ENCODE measurements around the gene NKAP. TPM values are rescaled to one million over a fixed set of nuclear protein-coding genes. Genes with fewer than 3 reads are reported as not detected.
"Not testable (repeated sequence)": the region's sequence is repeated elsewhere in the genome, so short reads cannot be mapped to it uniquely, and the experiment has no call there.

Gene NKAP
- 4.2 and 4.8 TPM in 2 replicates for total RNA-seq (2014; rRNA removed)
- 3.0 TPM for polyA plus RNA-seq (2012)

DNA sequence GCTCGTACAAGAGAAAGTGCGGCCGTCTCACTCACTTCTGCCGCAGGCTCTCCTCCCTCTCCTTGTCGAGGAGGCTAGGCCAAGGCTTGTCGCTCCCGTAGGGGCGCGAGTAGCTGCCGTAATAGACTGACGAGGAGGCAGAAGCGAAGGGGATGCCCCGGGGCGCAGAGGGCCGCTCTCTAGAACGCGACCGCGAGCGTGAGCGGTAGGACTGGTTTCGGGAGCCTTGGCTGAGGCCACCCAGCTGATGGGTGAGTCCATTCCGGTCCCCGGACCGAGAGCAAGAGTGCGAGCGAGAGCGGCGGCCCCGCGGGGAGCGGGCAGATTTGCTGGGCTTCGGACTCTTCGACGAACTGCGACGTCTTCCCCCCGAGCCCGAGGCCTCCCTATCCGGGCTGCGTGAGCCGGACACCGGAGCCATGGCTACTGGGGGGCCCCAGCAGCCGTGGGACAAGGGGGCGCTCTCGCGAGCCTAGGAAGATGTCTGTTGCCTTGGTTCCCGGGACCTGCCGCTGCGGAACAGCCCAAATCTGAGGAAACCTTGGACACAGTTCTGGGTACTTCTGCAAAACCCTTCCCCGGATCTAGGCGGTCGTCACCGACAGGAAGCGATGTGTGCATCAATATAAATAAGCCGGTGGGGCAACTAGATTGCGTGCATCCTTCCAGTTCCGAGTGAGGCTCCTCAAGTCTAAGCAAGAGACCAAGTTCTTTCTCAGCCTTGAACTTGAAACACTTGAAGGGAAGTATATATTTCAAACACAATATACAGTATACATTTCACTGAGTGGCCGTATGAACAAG is at the start of gene NKAP:
TSS of gene NKAP (minus strand) at position 567 of the 804 bp plus-strand sequence. CDS start at position 421, 146 bp downstream.
- DNase-seq (ENCODE audit: low read depth), result peak; percentile 90

DNA sequence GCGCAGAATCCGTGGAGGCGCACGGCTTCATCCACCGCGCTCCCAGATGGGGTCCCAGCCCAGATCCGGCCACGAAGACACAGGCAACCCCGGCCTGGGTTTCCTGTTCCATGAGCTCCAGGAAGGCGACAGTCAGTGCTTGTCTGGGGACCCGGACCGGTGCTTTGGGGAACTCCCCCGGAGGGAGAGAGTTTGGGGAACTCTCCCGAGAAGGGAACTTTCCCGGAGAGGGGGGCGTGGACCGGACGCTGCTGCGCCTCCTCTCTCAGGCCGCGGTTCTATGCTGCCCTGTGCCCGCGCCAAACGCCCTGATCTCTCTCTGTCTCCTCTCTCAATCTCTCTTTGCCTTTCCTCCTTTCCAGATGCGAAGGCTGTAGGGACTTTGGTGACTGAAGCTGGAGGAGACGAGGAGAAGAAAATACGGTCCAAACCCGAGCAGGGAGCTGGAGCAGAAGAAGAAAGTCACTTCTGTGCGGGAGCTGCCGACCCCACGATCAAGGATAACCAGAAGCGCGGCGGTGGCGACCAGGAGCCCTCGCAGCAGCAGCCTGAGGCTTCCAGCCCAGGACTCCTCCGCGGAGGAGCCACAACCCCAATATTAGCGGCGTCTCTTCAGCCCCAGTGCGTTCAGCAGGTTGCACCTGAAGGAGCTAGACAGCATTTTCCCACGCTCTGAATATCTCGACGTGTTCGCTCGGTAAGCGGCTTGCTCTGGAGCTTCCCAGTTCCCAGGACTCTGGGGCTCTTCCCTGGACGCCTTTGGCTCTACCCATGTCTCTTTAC is 47.6 kb upstream of the NKAP start:
- no peak for DNase-seq (ENCODE audit: low read depth)

DNA sequence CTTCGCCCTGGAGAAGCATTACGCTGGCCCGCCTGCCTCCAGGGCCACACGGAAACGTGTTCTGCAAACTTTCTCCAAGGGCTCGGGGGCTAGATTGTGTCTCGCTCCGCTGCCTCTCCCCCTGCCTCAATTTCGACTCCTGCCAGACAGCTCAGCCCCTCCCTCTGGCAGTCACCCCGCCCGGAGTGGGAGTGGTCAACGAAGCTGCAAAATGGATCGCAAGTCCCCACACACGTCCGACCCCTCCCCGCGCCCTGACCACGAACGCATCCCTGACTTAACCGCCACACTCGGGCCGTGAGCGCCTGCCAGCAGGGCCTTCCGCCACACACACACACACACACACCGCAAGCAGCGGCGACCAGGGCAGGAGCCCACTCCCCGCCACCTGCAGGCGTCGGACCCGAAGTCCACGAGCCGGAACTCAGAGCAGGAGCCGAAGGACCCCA is 47.0 kb upstream of the NKAP start:
- no peak for DNase-seq (ENCODE audit: low read depth)

DNA sequence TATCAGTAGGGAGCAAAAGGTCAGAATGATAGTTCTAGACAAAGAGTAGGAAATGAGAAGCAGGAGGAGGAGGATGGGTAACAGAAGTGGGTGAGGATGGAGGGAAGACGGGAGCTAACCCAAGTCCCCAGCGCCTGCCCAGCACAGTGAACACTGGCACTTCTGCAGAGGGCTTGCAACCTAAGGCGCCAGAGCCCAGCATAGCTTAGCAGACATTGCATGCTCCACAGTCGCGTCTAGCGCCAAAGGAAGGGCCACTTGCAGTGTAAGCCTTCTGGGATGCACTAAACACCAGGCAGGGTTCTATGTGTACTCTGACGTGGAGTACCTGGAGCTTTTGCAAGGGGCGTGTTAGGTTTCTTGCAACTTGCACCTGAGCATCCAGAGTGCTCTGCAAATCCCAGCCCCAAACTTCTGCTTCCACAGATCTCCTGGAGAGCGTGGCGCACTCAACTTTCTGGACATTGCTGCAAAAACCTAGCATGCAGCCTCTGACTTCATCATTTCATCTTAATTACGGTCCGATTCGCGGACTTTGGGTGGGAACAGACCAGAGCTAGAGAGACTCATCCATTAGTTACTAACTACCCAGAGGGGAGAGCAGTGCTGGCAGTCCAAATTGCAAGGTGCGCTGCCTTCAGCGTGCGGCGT is 46.5 kb upstream of the NKAP start:
- no peak for DNase-seq (ENCODE audit: low read depth)

DNA sequence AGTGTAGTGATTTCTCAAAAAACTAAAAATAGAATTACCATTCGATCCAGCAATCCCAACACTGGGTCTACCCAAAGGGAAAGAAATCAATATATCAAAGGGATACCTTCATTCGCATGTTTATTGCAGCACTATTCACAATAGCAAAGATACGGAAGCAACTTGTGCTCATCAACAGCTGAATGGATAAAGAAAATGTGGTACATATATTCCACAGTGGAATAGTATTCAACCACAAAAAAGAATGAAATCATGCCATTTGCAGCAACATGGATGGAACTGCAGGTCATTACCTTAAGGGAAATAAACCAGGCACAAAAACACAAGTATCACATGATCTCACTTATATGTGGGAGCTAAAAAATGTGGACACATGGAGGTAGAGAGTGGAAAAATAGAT is 42.7 kb upstream of the NKAP start:
- DNase-seq (ENCODE audit: low read depth), result no peak

DNA sequence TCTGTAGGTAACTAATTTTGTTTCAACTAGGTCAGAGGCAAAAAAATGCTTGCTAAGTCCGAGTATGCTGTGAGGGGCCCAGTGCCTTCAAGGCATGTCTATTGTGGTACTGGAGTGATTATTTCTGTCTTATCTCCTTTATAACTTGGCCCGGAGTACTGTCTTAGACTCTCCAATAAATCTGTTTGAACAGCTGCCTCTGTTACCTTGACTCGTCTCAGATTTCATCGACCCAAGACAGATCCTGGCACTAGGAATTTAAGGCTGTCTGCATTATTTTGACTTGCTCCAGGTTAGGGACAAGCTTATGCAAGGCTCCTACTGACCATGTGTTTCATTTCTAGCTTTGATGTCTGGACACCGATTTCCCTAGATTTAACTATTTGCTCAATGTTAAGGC is 41.1 kb upstream of the NKAP start:
- DNase-seq (ENCODE audit: low read depth), result no peak

DNA sequence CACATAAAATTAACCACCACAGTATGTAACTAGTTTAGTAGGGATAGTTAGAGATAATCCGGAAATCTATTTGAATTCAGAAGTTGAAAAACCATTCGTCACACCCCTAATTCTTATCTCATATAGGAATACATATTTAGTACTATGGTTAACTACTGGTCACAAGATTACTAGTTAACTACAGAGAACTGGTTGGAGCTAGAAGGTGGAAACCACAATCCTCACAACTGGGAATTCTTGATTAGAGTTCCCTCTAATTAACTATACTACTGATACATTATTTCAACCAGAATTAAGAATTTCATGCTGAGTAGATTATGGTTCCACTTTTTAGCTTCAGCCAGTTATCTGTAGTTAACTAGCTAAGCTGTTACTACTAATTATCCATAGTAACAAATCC is 39.9 kb upstream of the NKAP start:
- DNase-seq (ENCODE audit: low read depth), result no peak

DNA sequence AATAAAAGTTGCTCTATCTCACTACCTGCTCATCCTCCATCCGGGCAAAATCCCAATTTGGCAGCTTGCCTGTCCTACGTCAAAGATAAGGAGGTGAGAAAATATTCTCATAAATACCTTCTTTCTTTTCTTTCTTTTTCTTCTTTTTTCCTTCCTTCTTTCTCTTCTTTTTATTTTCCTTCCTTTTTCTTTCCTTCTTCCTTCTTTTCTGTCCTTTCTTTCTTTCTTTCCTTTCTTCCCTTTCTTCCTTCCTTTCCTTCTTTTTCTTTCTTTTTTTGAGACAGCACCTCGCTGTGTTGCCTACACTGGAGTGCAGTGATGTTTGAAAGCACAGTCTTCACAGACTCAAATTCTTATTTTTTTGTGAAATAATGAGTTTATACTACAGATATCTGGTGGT is 38.6 kb upstream of the NKAP start:
- DNase-seq (ENCODE audit: low read depth), result no peak

DNA sequence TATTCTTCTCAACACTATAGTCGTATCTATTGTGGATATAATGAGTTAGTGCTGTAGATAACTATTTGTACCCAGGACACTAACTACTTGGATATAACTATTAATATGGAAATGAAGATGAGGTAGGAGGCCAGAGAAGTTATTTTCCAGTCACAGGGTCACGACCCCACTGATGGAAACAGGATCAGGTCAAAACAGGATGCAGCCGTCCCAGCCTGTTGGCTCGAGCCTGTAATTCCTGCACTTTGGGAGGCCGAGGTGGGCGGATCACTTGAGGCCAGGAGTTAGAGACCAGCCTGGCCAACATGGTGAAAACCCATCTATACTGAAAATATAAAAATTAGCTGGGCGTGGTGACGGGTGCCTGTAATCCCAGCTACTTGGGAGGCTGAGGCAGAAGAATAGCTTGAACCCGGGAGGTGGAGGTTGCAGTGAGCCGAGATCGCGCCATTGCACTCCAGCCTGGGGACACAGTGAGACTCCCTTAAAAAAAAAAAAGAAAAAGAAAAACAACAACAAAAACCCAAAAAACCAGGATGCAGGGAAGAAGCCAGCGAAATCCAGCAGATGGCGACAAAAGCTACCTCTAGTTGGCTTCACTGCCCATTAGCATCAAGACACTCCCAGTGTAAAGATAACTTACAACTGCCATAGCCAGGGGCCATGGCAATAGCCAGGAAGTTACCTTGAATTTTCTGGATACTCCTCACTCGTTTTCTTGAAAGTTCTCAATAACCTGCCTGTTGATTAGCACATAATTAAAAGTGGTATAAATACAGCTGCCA is 37.9 kb upstream of the NKAP start:
- DNase-seq (ENCODE audit: low read depth), result peak; percentile 24

DNA sequence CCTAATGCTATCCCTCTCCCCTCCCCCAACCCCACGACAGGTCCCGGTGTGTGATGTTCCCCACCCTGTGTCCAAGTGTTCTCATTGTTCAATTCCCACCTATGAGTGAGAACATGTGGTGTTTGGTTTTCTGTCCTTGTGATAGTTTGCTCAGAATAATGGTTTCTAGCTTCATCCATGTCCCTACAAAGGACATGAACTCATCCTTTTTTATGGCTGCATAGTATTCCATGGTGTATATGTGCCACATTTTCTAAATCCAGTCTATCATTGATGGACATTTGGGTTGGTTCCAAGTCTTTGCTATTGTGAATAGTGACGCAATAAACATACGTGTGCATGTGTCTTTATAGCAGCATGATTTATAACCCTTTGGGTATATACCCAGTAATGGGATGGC is 33.6 kb upstream of the NKAP start:
- not testable (repeated sequence) for DNase-seq (ENCODE audit: low read depth)

DNA sequence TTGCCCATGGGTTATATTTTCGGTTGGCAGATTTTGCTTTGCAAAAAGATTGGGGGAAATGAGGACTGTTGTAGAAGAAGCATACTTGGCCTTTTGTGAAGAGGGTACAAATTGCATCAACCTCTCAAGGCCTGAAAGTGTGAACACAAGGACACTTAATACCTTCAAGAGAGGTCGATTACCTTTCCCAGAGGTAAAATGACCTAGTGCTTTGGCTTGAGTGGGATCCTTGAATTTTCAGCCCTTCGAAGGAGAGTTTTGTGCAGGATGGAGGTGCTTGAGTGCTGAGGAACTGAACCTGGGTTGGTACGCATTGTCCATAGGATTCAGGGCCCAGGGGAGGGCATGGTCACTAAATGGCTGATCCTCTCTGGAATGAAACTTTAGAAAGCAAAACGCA is 27.6 kb upstream of the NKAP start:
- DNase-seq (ENCODE audit: low read depth), result no peak

DNA sequence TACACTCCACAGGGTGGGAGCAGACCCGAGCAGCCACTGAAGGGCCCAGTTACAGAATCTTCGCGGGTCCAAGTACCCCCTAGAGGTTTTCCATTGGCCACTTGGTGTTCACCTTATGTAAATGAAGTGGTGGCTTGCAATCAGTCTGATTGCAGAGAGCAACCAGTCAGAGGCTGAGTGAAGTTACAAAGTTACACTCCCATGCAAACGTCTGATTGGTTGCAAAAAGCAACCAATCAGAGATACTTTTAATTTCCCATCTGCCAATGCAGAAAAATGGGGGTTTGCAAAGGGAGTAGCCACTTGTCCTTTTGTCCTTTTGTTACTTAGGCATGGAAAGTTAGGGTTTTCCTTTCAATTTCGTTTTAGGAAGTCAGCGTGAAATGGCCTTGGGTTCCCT is 27.0 kb upstream of the NKAP start:
- peak; percentile 1 for DNase-seq (ENCODE audit: low read depth)

DNA sequence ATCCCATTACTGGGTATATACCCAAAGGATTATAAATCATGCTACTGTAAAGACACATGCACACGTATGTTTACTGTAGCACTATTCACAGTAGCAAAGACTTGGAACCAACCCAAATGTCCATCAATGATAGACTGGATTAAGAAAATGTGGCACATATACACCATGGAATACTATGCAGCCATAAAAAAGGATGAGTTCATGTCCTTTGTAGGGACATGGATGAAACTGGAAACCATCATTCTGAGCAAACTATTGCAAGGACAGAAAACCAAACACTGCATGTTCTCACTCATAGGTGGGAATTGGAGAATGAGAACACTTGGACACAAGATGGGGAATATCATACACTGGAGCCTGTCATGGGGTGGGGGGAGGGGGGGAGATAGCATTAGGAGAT is 23.3 kb upstream of the NKAP start:
- not testable (repeated sequence) for DNase-seq (ENCODE audit: low read depth)

DNA sequence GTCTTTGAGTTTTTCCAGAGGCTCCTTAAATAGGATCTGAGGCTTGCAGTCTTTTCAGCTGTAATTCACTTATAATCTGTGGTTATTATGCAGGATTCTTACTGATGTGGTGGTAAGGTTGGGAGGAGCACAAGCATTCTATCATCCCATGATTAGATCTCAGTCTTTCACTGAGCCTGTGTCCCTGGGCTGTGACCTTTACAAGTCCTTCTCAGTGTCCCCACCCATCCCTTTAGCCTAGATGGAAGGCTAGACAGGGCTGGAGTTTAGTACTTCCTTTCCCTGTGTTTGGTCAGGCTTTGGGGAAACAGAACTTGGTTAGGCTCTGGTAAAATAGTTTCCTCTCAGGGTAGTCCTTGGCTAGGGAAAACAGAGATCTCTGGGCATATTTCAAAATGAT is 17.1 kb upstream of the NKAP start:
- DNase-seq (ENCODE audit: low read depth), result no peak

DNA sequence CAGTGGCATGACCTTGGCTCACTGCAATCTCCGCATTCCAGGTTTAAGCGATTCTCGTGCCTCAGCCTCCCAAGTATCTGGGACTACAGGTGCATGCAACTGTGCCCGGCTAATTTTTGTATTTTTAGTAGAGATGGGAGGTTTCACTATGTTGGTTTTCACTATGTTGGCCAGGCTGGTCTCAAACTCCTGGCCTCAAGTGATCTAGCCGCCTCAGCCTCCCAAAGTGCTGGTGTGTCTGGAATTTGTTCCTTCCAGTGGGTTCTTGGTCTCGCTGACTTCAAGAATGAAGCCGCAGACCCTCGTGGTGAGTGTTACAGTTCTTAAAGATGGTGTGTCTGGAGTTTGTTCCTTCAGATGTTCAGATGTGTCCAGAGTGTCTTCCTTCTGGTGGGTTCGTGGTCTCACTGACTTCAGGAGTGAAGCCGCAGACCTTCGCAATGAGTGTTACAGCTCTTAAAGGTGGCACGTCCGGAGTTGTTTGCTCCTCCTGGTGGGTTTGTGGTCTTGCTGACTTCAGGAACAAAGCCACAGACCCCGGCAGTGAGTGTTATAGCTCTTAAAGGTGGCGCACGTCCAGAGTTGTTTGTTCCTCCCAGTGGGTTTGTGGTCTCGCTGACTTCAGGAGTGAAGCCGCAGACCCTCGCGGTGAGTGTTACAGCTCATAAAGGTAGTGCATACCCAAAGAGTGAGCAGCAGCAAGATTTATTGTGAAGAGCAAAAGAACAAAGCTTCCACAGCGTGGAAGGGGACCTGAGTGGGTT is 12.4 kb upstream of the NKAP start:
- not testable (repeated sequence) for DNase-seq (ENCODE audit: low read depth)

DNA sequence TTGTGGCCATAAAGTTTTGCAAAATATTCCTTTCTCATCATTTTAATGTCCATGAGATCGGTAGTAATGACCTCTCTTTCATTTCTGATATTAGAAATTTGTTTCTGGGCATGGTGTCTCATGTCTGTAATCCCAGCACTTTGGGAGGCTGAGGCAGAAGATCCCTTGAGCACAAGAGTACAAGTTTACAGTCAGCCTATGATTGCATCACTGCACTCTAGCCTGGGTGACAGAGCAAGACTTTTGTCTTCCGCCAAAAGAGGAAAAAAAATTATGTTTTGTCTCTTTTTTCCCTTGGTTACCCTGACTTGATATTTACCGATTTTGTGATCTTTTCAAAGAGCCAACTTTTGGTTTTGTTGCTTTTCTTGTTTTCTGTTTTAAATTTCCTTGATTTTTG is 10.8 kb upstream of the NKAP start:
- DNase-seq (ENCODE audit: low read depth), result no peak

DNA sequence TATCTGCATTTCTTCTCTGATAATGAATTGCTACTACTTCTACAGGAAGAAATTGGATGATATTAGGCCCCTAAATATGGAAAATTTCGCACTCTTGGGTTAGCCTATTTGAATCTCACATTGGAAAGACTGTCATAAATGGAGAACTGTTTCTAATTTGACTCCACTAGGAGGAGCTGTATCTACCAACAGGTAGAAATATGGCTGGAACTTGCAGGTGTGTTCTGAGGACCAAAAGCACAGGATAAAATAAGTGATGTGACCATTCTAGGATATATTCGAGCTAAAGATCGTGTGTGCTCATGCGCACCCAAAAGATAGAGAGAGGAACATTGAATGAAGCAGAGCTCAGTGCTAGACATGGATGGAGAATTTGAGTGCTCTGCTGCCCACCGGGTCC is 4.8 kb upstream of the NKAP start:
- no peak for DNase-seq (ENCODE audit: low read depth)

DNA sequence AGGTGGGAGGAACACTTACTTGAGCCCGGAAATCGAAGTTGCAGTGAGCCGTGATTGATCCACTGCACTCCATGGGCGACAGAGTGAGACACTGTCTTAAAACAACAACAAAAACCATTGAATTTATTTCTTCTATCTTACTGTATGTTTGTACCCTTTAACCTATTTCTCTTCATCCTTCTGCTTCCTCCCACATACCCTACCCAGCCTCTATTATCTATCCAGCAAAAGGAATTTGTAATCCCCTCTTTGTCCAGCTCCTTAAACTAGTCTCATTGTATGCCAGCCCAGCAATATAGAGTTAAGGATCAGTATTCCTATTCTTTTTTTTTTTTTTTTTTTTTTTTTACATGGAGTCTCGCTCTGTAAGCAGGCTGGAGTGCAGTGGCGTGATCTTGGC is 1.9 kb upstream of the NKAP start:
- DNase-seq (ENCODE audit: low read depth), result no peak

DNA sequence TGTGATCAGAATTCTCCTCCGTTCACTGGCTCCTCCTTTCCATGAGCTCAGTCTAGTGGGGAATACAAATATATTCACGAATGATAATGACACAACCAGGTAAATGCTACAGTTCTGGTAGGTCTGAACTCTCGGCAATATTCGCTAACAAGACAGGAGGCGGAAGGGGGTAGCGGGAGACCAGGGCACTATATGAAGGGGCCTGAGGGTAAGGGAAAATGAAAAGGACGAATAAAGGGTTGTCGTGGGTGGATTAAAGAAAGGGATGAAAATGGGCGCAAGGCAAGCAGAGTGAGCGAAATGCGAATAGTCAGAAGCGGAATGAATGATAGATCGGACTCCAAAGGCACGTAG is 743 bp downstream of the NKAP start:
- DNase-seq (ENCODE audit: low read depth), result peak; percentile 1

DNA sequence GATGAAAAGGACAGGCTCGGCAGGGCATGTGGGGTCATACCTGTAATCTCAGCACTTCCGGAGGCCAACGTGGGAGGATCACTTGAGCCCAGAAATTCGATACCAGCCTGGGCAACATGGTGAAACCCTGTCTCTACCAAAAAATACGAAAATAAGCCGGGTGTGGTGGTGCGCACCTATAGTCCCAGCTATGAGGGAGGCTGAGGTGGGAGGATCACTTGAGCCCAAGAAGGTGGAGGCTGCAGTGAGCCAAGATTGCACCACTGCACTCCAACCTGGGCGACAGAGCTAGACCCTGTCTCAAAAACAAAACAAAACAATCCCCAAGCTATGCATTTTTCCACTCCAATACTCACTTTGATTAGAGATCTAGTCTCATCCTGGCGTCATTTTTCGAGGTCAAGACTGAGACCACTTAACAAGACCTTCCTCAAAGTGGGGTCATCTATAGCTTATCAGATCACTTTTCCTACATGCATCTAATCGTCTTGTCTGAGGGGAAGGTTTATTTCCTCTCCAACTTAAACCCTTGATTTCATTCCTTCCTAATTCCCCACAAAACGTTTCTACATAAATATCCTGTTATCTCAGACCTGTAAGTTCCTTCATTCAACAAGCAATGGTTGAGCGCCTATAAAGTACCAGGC is 1.3 kb downstream of the NKAP start:
- DNase-seq (ENCODE audit: low read depth), result no peak

Data from LHCN-M2 (cell line).